ENCODE data around the gene MCUB. TPM values are rescaled to one million over a fixed set of nuclear protein-coding genes. Genes with fewer than 3 reads are reported as not detected.

The MCUB gene
- total RNA-seq, 1 donor from 2014 or later: 5.7 TPM

- Histone ChIP-seq H3K9ac (ENCODE audit: low read depth in 1 of 3, low read length in 3 of 3) (no peak overlapping the region), H3K4me3 (ENCODE audit: low read length in 3 of 3) (no peak overlapping the region), H3K27me3 (ENCODE audit: control insufficient read depth in 3 of 3, insufficient read depth in 3 of 3, low read length in 3 of 3) (no peaks in the 10 kb centered on the region), H3K27ac (ENCODE audit: low read depth, low read length) (no peak overlapping the region), H3K36me3 (ENCODE audit: control insufficient read depth in 3 of 3, insufficient read depth in 3 of 3, low read length in 3 of 3) (peaks cover 0 to 3% (median 0%) of the 10 kb centered on the region in 3 donors), H3K4me1 (ENCODE audit: control insufficient read depth in 3 of 3, insufficient read depth in 3 of 3, low read length in 3 of 3) (no peaks in the 10 kb centered on the region), H3K9me3 (ENCODE audit: control insufficient read depth in 3 of 3, low read length in 3 of 3) (no peaks in the 10 kb centered on the region)
Measured at GRCh38 chr4:109614466-109614865, 54.4 kb downstream of the MCUB start.

GRCh38 chr4:109615742-109616141 lies 55.7 kb downstream of the MCUB start:
- H3K4me1 ChIP-seq (ENCODE audit: control insufficient read depth in 3 of 3, insufficient read depth in 3 of 3, low read length in 3 of 3): no peaks in the 10 kb centered on the region
- H3K9me3 ChIP-seq (ENCODE audit: control insufficient read depth in 3 of 3, low read length in 3 of 3): no peaks in the 10 kb centered on the region
- no peak overlapping the region for H3K4me3 ChIP-seq (ENCODE audit: low read length in 3 of 3)
- H3K27me3 ChIP-seq (ENCODE audit: control insufficient read depth in 3 of 3, insufficient read depth in 3 of 3, low read length in 3 of 3): no peaks in the 10 kb centered on the region
- no peak overlapping the region for H3K27ac ChIP-seq (ENCODE audit: low read depth, low read length)
- no peak overlapping the region for H3K9ac ChIP-seq (ENCODE audit: low read depth in 1 of 3, low read length in 3 of 3)
- no peaks in the 10 kb centered on the region for H3K36me3 ChIP-seq (ENCODE audit: control insufficient read depth in 3 of 3, insufficient read depth in 3 of 3, low read length in 3 of 3)

GRCh38 chr4:109616243-109616642 lies 56.2 kb downstream of the MCUB start:
- Histone ChIP-seq H3K9ac (ENCODE audit: low read depth in 1 of 3, low read length in 3 of 3) (no peak overlapping the region), H3K27me3 (ENCODE audit: control insufficient read depth in 3 of 3, insufficient read depth in 3 of 3, low read length in 3 of 3) (no peaks in the 10 kb centered on the region), H3K4me1 (ENCODE audit: control insufficient read depth in 3 of 3, insufficient read depth in 3 of 3, low read length in 3 of 3) (no peaks in the 10 kb centered on the region), H3K36me3 (ENCODE audit: control insufficient read depth in 3 of 3, insufficient read depth in 3 of 3, low read length in 3 of 3) (no peaks in the 10 kb centered on the region), H3K4me3 (ENCODE audit: low read length in 3 of 3) (no peak overlapping the region), H3K9me3 (ENCODE audit: control insufficient read depth in 3 of 3, low read length in 3 of 3) (no peaks in the 10 kb centered on the region), H3K27ac (ENCODE audit: low read depth, low read length) (no peak overlapping the region)

DNA sequence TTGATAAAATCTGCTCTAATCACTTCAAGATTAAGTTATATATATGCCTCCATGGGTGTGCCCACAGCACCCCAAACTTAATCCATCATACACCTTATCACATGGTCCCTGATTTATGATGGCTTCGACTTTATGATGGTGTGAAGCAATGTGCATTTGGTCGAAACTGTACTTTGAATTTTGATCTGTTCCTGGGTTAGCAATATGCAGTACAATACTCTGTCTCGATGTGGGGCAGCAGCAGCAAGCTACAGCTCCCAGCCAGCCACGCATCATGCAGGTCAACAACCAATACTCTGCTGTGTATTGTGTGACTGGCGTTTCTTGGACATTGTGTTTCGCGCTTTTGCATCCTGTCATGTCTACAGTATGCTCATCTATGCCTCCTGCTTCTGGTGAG lies 62.6 kb downstream of the MCUB start:
- no peak overlapping the region for H3K27ac ChIP-seq (ENCODE audit: low read depth, low read length)
- H3K27me3 ChIP-seq (ENCODE audit: control insufficient read depth in 3 of 3, insufficient read depth in 3 of 3, low read length in 3 of 3): no peaks in the 10 kb centered on the region
- H3K4me1 ChIP-seq (ENCODE audit: control insufficient read depth in 3 of 3, insufficient read depth in 3 of 3, low read length in 3 of 3): no peaks in the 10 kb centered on the region
- no peaks in the 10 kb centered on the region for H3K9me3 ChIP-seq (ENCODE audit: control insufficient read depth in 3 of 3, low read length in 3 of 3)
- H3K4me3 ChIP-seq (ENCODE audit: low read length in 3 of 3): no peak overlapping the region
- no peak overlapping the region for H3K9ac ChIP-seq (ENCODE audit: low read depth in 1 of 3, low read length in 3 of 3)
- H3K36me3 ChIP-seq (ENCODE audit: control insufficient read depth in 3 of 3, insufficient read depth in 3 of 3, low read length in 3 of 3): no peaks in the 10 kb centered on the region

DNA sequence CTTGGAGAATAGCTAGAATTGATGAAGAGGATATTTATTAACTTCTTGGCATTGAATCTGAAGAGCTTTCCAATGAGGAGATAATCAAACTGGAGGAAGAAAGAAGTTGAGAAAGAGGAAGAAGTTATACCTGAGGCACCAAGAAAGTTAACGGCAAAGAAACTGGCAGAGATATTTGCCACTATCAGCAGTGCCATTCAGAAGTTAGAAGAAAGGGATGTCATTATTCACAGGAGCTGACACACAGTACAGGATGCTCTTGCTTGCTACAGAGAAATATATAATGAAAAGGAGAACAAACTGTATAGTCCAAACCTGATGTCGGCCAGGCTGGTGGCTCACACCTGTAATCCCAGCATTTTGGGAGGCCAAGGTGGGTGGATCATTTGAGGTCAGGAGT lies 64.5 kb downstream of the MCUB start:
- Histone ChIP-seq H3K9ac (ENCODE audit: low read depth in 1 of 3, low read length in 3 of 3) (no peak overlapping the region), H3K9me3 (ENCODE audit: control insufficient read depth in 3 of 3, low read length in 3 of 3) (no peaks in the 10 kb centered on the region), H3K27ac (ENCODE audit: low read depth, low read length) (no peak overlapping the region), H3K4me1 (ENCODE audit: control insufficient read depth in 3 of 3, insufficient read depth in 3 of 3, low read length in 3 of 3) (no peaks in the 10 kb centered on the region), H3K27me3 (ENCODE audit: control insufficient read depth in 3 of 3, insufficient read depth in 3 of 3, low read length in 3 of 3) (no peaks in the 10 kb centered on the region), H3K36me3 (ENCODE audit: control insufficient read depth in 3 of 3, insufficient read depth in 3 of 3, low read length in 3 of 3) (no peaks in the 10 kb centered on the region), H3K4me3 (ENCODE audit: low read length in 3 of 3) (no peak overlapping the region)

GRCh38 chr4:109627361-109627760 lies 67.3 kb downstream of the MCUB start:
- no peaks in the 10 kb centered on the region for H3K27me3 ChIP-seq (ENCODE audit: control insufficient read depth in 3 of 3, insufficient read depth in 3 of 3, low read length in 3 of 3)
- no peak overlapping the region for H3K27ac ChIP-seq (ENCODE audit: low read depth, low read length)
- H3K4me3 ChIP-seq (ENCODE audit: low read length in 3 of 3): no peak overlapping the region
- no peaks in the 10 kb centered on the region for H3K4me1 ChIP-seq (ENCODE audit: control insufficient read depth in 3 of 3, insufficient read depth in 3 of 3, low read length in 3 of 3)
- H3K9me3 ChIP-seq (ENCODE audit: control insufficient read depth in 3 of 3, low read length in 3 of 3): no peaks in the 10 kb centered on the region
- no peak overlapping the region for H3K9ac ChIP-seq (ENCODE audit: low read depth in 1 of 3, low read length in 3 of 3)
- H3K36me3 ChIP-seq (ENCODE audit: control insufficient read depth in 3 of 3, insufficient read depth in 3 of 3, low read length in 3 of 3): no peaks in the 10 kb centered on the region

DNA sequence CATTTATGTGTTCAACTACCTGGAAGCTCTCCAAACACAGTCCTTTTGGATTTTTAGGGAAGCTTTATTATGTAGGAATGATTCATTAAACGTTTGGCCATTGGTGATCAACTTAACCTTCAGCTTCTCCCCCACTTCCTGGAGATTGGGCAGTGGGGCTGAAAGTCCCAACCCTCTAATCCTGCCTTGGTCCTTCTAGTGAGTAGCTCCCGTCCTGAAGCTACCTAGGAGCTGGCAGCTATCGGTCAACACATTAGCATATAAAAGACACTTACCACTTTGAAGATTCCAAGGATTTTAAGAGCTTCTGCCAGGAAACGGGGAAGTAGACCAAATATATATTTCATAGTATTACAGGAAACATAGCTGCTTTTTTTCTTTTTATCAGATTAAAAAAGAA lies 69.7 kb downstream of the MCUB start:
- Histone ChIP-seq H3K4me3 (ENCODE audit: low read length in 3 of 3) (no peak overlapping the region), H3K27ac (ENCODE audit: low read depth, low read length) (no peak overlapping the region), H3K4me1 (ENCODE audit: control insufficient read depth in 3 of 3, insufficient read depth in 3 of 3, low read length in 3 of 3) (no peaks in the 10 kb centered on the region), H3K9me3 (ENCODE audit: control insufficient read depth in 3 of 3, low read length in 3 of 3) (no peaks in the 10 kb centered on the region), H3K27me3 (ENCODE audit: control insufficient read depth in 3 of 3, insufficient read depth in 3 of 3, low read length in 3 of 3) (no peaks in the 10 kb centered on the region), H3K36me3 (ENCODE audit: control insufficient read depth in 3 of 3, insufficient read depth in 3 of 3, low read length in 3 of 3) (no peaks in the 10 kb centered on the region), H3K9ac (ENCODE audit: low read depth in 1 of 3, low read length in 3 of 3) (no peak overlapping the region)

DNA sequence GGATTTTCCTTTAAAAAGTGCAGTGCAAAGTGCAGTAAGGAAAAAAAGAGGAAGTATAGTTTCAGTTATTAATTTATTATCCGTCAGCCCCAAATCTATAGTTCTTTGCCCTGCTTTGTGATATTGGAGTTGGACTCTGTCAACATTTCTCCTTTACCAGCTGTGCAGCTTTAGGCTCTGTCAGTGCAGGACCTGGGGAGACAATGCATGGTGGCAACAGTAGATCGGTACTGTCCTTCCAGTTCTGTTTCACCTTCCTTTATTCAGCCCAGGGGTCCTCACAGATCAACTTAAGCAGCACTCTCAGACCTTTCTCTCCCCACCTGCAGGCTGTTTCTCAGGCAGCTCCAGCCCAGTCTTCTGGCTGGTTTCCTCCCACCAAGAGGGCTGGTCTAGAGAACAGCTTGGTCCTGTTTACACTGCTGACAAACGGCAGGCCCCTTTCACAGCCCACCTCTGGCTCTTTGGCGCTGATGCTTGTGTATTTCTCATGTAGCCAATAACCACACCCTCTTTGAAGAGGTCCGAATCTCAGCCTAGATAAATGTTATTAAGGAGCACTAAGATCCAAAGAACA lies 71.6 kb downstream of the MCUB start:
- no peak overlapping the region for H3K27ac ChIP-seq (ENCODE audit: low read depth, low read length)
- H3K9ac ChIP-seq (ENCODE audit: low read depth in 1 of 3, low read length in 3 of 3): no peak overlapping the region
- no peaks in the 10 kb centered on the region for H3K4me1 ChIP-seq (ENCODE audit: control insufficient read depth in 3 of 3, insufficient read depth in 3 of 3, low read length in 3 of 3)
- H3K36me3 ChIP-seq (ENCODE audit: control insufficient read depth in 3 of 3, insufficient read depth in 3 of 3, low read length in 3 of 3): no peaks in the 10 kb centered on the region
- H3K9me3 ChIP-seq (ENCODE audit: control insufficient read depth in 3 of 3, low read length in 3 of 3): no peaks in the 10 kb centered on the region
- H3K4me3 ChIP-seq (ENCODE audit: low read length in 3 of 3): no peak overlapping the region
- H3K27me3 ChIP-seq (ENCODE audit: control insufficient read depth in 3 of 3, insufficient read depth in 3 of 3, low read length in 3 of 3): no peaks in the 10 kb centered on the region

DNA sequence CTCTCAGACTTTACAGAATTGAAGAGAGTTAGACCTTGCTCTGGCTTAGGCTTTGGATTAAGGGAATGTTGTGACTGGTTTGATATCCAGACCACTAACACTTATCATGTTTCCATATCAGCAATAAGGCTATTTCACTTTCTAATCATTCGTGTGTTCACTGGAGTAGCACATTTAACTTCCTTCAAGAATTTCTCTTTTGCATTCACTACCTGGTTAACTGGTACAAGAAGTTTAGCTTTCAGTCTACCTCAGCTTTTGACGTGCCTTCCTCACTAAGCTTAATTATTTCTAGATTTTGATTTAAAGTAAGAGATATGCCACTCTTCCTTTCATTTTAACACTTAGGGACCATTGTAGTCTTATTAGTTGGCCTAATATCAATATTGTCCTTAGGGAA lies 80.6 kb downstream of the MCUB start:
- Histone ChIP-seq H3K9me3 (ENCODE audit: control insufficient read depth in 3 of 3, low read length in 3 of 3) (peaks cover 0 to 3% (median 0%) of the 10 kb centered on the region in 3 donors), H3K4me3 (ENCODE audit: low read length in 3 of 3) (no peak overlapping the region)

GRCh38 chr4:109645874-109646710 lies 86.0 kb downstream of the MCUB start:
- Histone ChIP-seq H3K9me3 (ENCODE audit: control insufficient read depth in 3 of 3, low read length in 3 of 3) (no peaks in the 10 kb centered on the region), H3K4me3 (ENCODE audit: low read length in 3 of 3) (no peak overlapping the region), H3K4me1 (ENCODE audit: control insufficient read depth in 3 of 3, insufficient read depth in 3 of 3, low read length in 3 of 3) (no peaks in the 10 kb centered on the region), H3K36me3 (ENCODE audit: control insufficient read depth in 3 of 3, insufficient read depth in 3 of 3, low read length in 3 of 3) (no peaks in the 10 kb centered on the region), H3K27ac (ENCODE audit: low read depth, low read length) (no peak overlapping the region), H3K27me3 (ENCODE audit: control insufficient read depth in 3 of 3, insufficient read depth in 3 of 3, low read length in 3 of 3) (no peaks in the 10 kb centered on the region), H3K9ac (ENCODE audit: low read depth in 1 of 3, low read length in 3 of 3) (no peak overlapping the region)

More for the DNA sequence above, 80.6 kb downstream of the MCUB start:
- Histone ChIP-seq H3K9ac (ENCODE audit: low read depth in 1 of 3, low read length in 3 of 3) (no peak overlapping the region), H3K27me3 (ENCODE audit: control insufficient read depth in 3 of 3, insufficient read depth in 3 of 3, low read length in 3 of 3) (no peaks in the 10 kb centered on the region), H3K27ac (ENCODE audit: low read depth, low read length) (no peak overlapping the region), H3K36me3 (ENCODE audit: control insufficient read depth in 3 of 3, insufficient read depth in 3 of 3, low read length in 3 of 3) (no peaks in the 10 kb centered on the region), H3K4me1 (ENCODE audit: control insufficient read depth in 3 of 3, insufficient read depth in 3 of 3, low read length in 3 of 3) (no peaks in the 10 kb centered on the region)
